NCI-H748 (cell line): ENCODE results near the gene ADK.
A peak's percentile ranks its signal among the peaks of the same experiment; 100 is the strongest.

Experiments
- DNase-seq: peaks from one replicate; lab custom pipeline; 2025; ENCODE audit not compliant: unreplicated experiment; lab: John Stamatoyannopoulos, UW

The ADK gene

GRCh38 chr10:74587109-74587854 is 436.3 kb downstream of the ADK start:
- DNase-seq = no peak

- peak; percentile 99 for DNase-seq
Measured at GRCh38 chr10:74589226-74589673, 438.2 kb downstream of the ADK start.

DNA sequence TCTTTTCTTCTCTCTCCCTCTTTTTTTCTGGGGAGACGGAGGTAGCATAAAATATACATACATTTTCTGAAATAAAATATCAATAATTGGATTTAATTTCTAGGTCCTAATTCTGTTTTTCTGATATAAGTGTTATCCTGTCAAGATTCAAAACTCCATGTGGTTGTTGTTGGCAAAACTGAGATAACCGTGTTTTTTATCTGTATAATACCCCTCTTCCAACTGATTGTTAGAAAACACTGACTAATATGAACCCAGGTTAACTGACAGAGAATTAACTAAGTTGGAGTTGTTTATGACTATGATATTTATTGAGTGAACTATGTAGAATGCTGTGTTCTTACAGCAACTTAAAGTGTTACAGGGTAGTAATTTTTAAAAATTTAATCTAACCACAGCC is 438.8 kb downstream of the ADK start:
- DNase-seq = no peak

DNA sequence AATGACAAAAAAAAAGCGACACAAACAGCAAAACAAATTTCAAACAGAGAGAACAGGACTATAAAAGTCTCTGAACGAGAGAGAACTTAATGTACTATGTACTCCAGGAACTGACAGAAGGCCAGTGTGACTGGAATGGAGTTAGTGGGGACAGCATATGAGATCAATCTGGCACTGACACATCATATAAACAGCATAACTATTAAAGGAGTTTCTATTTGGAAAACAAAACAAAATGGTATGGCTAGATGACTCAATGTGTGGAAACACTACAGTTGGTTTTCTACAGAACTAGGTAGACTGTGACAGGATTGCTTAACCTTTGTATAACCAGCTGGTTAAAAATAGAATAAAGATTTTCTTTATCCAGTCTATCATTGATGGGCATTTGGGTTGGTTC is 442.4 kb downstream of the ADK start:
- no peak for DNase-seq

- no peak for DNase-seq
Measured at GRCh38 chr10:74596713-74597112, 445.7 kb downstream of the ADK start.

DNA sequence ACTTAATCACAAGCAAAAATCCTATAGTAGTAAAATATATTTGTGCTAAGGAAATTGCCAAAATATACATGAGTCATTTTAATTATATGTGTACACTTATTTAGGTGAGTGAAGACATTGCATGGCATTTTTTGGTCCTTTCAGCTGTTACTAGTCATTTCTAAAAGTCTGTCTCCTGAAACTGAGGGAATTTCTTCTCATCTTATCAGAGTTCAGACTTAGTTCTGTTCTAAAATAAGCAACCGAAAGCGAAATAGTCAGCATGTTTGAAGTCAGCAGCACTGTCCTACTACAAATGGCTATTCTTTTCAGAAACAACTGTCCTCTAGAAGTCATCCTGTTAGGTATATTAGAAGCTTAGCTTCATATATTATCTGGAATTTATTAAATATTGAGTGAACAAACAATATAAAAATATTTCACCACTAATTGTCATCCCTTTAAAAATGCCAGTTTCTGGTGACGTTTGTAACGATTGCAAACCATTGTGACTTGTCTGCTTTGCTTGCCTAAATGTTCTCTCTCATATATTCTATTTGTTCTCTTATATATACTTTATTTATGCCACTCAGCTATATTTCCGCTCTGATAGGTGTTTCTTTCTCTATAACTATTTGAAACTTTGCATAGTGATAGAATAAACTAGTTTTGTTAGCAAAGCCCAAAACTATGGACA is 448.0 kb downstream of the ADK start:
- no peak for DNase-seq

DNA sequence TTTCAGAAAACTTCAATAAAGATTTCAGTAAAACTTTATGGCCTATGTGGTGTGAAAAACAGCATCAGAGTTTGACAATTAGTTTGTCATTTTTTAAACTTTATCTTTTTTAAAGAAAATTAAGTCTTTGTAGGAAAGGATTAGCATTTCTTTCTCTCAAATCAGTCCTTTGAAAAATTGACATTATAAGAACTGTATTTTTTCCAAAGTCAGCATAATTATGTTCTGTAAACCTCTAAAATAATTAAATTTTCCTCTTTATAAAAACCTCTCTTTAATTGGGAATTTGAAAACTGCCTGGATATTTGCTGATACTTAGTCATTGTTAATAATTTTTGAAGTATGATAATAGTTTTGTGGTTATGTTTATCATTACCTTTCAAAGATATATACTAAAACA is 448.7 kb downstream of the ADK start:
- no peak for DNase-seq

DNA sequence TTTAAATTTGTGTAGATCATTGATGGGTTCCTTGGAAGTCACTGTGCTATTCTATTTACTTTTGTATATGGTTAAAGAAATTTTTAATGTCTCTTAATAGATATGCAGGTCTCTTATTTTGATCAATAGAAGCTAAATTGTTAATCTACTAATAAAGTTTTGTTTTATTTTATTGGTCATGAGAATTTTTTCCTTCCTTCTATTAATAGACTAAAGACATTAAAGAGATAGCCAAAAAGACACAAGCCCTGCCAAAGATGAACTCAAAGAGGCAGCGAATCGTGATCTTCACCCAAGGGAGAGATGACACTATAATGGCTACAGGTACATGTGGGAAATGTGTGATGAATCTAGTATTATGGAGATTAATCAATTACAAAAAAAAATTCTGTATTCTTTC is 449.1 kb downstream of the ADK start:
- no peak for DNase-seq

DNA sequence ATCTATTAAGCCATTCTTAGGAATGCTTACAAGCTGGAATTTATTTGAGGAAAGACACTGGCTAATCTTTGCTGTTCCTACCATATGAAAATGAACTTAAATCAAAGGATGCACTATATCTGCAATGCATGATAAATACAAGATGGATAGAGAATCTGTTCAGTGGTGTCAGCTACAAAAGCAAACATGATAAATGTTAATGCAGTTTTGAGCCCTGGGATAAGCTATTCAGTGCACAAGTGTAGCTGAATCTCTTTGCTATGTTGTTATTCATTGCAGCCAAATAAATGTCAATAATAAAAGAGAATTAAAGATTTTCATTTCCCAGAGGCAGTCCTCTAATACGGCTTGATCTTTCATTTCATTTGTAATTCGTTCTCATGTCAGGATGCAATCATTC is 451.6 kb downstream of the ADK start:
- DNase-seq = no peak

GRCh38 chr10:74610299-74610698 is 459.3 kb downstream of the ADK start:
- no peak for DNase-seq

DNA sequence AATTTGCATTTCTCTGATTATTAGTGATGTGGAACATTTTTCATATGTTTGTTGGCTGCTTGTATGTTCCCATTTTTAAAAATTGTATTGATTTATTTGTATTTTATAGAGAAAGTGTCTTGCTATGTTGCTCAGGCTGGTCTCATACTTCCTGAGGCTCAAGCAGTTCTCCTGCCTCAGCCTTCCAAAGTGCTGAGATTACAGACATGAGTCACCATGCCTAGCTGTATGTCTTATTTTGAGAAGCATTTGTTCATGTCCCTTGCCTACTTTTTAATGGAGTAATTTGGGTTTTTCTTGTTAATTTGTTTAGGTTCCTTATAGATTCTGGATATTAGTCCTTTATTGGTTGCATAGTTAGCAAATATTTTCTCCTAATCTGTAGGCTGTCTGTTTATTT is 461.2 kb downstream of the ADK start:
- no peak for DNase-seq

DNA sequence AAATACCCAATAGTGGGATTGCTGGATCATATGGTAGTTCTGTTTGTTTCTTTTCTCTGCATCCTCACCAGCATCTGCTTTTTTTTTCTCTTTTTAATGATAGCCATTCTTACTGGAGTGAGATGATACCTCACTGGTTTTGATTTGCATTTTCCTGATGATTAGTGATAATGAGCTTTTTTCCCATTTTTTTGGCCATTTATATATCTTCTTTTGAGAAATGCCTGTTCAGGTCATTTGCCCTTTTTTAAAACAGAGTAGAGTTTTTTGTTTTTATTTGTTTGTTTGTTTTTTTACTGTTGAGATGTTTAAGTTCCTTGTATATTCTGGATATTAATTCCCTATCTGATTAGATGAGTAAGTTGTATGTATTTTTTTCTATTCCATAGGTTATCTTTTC is 469.6 kb downstream of the ADK start:
- DNase-seq = no peak

DNA sequence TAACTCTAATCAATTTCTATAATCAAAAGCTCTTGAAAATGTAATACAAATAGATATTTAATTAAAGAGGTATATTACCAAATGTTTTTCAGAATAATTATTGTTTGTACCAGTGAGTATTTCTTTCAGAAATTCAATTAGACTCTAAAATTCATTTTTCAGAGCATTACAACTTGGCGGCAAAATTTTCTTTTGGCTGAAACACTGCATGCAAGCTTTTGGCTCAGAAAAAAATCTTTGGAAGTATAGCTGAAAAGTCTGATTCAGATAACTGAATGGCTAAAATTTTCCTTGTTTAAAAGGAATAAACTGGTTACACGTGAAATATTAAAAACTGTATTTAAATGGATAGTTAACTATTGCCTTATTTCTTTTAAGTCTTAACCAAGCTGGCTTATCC is 472.8 kb downstream of the ADK start:
- DNase-seq = no peak

DNA sequence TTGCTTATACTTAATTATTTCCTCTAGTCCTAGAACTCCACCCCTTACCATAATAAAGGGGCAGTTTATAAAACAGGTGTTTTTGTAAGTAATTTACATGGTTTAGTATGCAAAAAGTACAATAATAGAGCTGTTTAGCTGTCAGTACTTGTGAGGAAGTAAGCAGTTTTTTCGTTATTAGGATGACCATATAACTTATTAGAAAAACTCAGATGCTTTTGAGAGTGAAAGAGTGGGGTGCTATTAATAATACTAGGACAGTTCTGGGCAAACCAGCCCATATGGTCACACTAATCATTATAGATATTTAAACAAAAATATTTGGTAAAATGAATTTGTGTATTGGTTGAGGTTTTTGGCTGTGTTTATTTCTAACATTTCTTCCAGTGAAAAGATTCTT is 473.5 kb downstream of the ADK start:
- DNase-seq = no peak

DNA sequence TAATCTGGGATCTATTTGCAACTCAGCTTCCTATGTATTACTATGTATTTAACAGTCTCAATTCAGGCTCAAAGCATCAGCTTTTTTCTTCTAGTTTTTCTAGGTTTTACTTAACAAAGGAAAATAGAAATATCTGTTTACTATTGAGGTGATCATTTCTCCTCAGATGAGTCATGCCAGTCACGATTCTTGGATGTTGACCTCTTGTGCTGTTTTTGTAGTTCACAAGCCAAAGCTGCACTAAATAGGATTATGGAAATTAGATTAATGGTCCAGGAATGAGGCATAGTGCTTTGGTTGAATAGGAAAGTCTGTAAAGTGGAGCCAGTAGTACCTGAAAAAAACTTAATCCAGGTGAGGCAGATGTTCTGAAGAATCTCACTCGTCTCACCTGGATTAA is 477.1 kb downstream of the ADK start:
- no peak for DNase-seq

- no peak for DNase-seq
Measured at GRCh38 chr10:74634995-74635536, 484.0 kb downstream of the ADK start.

DNA sequence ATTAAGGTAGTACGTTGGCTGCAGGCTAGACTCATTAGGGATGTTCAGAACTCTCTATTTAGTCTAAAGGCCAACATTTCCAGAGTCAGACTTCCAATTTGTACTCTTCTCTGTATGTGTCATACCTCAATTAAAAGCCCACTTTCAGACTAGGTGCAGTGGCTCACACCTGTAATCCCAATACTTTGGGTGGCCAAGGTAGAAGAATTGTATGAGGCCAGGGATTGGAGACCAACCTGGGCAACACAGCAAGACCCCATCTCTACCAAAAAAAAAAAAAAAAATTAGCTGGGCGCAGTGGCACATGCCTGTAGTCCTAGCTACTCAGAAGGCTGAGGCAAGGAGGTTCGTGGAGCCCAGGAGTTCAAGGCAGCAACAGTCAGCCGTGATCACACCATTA is 484.6 kb downstream of the ADK start:
- DNase-seq = no peak

GRCh38 chr10:74637685-74638084 is 486.7 kb downstream of the ADK start:
- no peak for DNase-seq

DNA sequence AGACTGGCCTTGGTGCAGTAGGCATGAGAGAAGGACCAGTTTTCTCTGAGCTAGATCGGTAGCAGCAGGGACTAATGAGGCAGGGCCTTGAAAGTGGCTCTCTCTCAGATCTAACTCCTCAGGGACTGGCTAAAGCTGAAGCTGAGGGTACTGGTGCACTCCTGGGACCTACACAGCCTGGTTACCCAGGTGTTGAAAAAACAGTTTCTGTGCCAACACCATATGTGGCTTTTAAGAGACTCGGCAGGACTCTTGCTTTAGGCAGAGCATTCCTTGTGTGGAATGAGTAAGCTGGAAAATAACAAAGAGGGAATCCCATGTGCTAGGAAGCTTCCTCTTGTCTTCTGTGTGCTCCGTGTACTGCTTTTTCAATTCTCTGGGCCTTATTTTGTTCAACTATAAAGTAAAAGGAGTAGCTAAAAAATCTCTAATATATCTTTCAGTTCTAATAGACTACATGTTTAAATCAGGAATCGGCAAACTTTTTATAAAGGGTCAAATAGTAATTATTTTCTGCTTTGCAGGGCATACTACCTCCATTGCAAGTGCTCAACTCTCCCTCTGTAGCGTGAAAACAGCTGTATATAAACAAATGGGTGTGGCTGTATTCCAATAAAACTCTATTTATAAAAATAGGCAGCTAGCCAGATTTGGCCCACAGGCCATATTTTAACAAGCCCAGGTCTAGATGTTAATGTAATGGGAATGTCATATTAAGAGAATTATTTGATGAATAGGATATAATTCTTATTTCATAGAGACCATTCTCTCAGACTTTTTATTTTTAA is 489.3 kb downstream of the ADK start:
- DNase-seq = peak; percentile 76

DNA sequence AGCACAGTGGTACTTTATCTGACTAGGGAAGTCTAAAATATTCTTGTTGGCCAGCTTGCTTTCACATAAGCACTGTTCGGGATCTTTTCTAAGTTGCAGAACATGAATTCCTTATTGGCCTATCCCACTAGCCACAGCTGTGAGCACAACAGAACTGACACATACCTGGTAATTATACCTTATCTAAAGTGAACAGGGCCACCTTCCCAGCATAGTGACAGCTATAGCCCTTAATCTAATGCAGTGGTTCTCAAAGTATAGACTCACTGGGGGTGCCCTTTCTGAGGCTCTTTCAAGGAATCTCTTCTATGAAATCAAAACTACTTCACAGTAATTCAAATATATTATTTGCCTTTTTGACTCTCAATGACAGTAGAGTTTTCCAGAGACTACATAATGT is 490.6 kb downstream of the ADK start:
- DNase-seq = peak; percentile 9

GRCh38 chr10:74642901-74643595 is 492.0 kb downstream of the ADK start:
- DNase-seq = no peak
